Measurements from ENCODE around the gene C2orf92.

C2orf92 gene

GRCh38 chr2:97751752-97752151 is 82.2 kb downstream of the C2orf92 start:
- Histone ChIP-seq H3K27ac (no peak overlapping the region), H3K4me3 (no peak overlapping the region)
- no peak for TF ChIP-seq CTCF (IDR thresholded peaks at IDR 0.05)
- no peak for DNase-seq (ENCODE audit: low spot score)

All from coronary artery (tissue), 2 donors.